ENCODE data around the gene MBOAT7. TPM values are rescaled to one million over a fixed set of nuclear protein-coding genes. Genes with fewer than 3 reads are reported as not detected.

MBOAT7 gene
- total and polyA plus RNA-seq, 2 of the 8 experiments (the other 6 are each of a cell fraction or from before 2014, with no cell fraction given): 85.5 to 90.9 TPM

- Histone ChIP-seq H3K18ac (ENCODE audit: extremely low read depth, low read length) (no peak overlapping the region), H4K8ac (ENCODE audit: extremely low read depth, insufficient read depth, low read length) (peak overlapping the region; percentile 20), H3K56ac (replicated peaks; ENCODE audit: insufficient read length, low read depth, low read length) (no peak overlapping the region), H2BK20ac (ENCODE audit: low read length) (no peak overlapping the region), H2BK12ac (ENCODE audit: low read depth, low read length) (no peak overlapping the region), H2AFZ (ENCODE audit: low read length) (no peak overlapping the region), H3K23ac (ENCODE audit: insufficient read length) (no peak overlapping the region), H2BK5ac (ENCODE audit: low read depth, low read length) (0 out of 2 replicates have a peak overlapping the region, but pooled peaks have one; percentile 3), H3K9ac (replicated peaks in 1 of 4; ENCODE audit: extremely low read depth in 1 of 4, low read depth in 3 of 4, low read length in 3 of 4) (no peak overlapping the region; a peak in 1 of 7 replicates), H3K4me3 (ENCODE audit: extremely low read depth in 1 of 4, insufficient read depth in 2 of 4, low read depth in 3 of 4, low read length in 4 of 4) (0 out of 8 replicates have a peak overlapping the region, but pooled peaks of 1 of the 4 experiments have one; percentile 10), H3K4ac (replicated peaks; ENCODE audit: insufficient read length, low read depth, low read length) (no peak overlapping the region), H4K5ac (ENCODE audit: insufficient read length, low read depth, low read length) (no peak overlapping the region), H3K4me2 (ENCODE audit: insufficient read depth in 1 of 2, low read depth in 2 of 2, low read length in 2 of 2) (peak overlapping the region; percentile 4 to 22; a peak in 1 of 4 replicates), H3K27ac (ENCODE audit: low read depth, low read length) (no peak overlapping the region), H4K20me1 (replicated peaks in 1 of 2; ENCODE audit: control insufficient read depth in 1 of 2, insufficient read depth in 2 of 2, low read length in 2 of 2) (peaks cover 57 to 63% of the 10 kb centered on the region in 2 experiments), H3K27me3 (replicated peaks in 1 of 4; ENCODE audit: control insufficient read depth in 3 of 4, extremely low read depth in 1 of 4, insufficient read depth in 3 of 4, low read length in 3 of 4) (no peaks in the 10 kb centered on the region), H3K9me3 (ENCODE audit: insufficient read depth in 2 of 2, low read depth in 1 of 2, low read length in 1 of 2) (no peaks in the 10 kb centered on the region), H3K36me3 (ENCODE audit: control insufficient read depth in 2 of 4, insufficient read depth in 4 of 4, low read length in 3 of 4) (peaks cover 47 to 71% (median 63%) of the 10 kb centered on the region in 4 experiments), H3K79me2 (ENCODE audit: control insufficient read depth in 1 of 2, insufficient read depth in 2 of 2, low read length in 2 of 2) (peaks cover 30 to 57% of the 10 kb centered on the region in 2 experiments), H2AK5ac (ENCODE audit: low read depth, low read length) (no peak overlapping the region), H3K79me1 (ENCODE audit: low read depth, low read length) (peaks cover 21% of the 10 kb centered on the region), H3K4me1 (replicated peaks in 1 of 4; ENCODE audit: control insufficient read depth in 3 of 4, insufficient read depth in 4 of 4, low read length in 3 of 4) (peaks cover 12 to 25% (median 19%) of the 10 kb centered on the region in 4 experiments), H4K91ac (replicated peaks; ENCODE audit: insufficient read length, low read length) (no peak overlapping the region), H2BK120ac (replicated peaks; ENCODE audit: low read depth, low read length) (no peak overlapping the region), H3K23me2 (ENCODE audit: low read depth, low read length) (peaks cover 20% of the 10 kb centered on the region), H3K14ac (ENCODE audit: insufficient read length) (no peak overlapping the region), H2BK15ac (ENCODE audit: low read length) (no peak overlapping the region)
- 93% methylated on average over 24 of the region's 27 CpGs; no CpG with 5 or more reads in 1 of the 2 experiments for WGBS, 2 experiments (ENCODE audit: extremely low coverage in 1 of 2, insufficient coverage in 1 of 2, insufficient read length in 1 of 2, insufficient replicate concordance in 2 of 2, low coverage in 1 of 2, low lambda C conversion rate in 2 of 2, missing lambda C conversion rate in 1 of 2)
- POLR2A ChIA-PET (ENCODE audit: partially characterized antibody): interaction anchor here (0.7 to 23.4 kb wide), 22 partner anchors 11 to 216 kb away, joined by 3 to 909 read pairs (median 5); partner anchors contain the start of genes LILRB3, MBOAT7, RPS9 and TMC4
- TF ChIP-seq CTCF (IDR thresholded peaks at IDR 0.05; ENCODE audit: control extremely low read depth in 1 of 3, insufficient read depth in 1 of 3, low read depth in 1 of 3, low read length in 3 of 3) (no peak), POLR2AphosphoS5 (IDR thresholded peaks at IDR 0.05; ENCODE audit: low read depth, low read length) (peak; percentile 76; the same call in 1 of the 2 replicates), POLR2A (IDR thresholded peaks at IDR 0.05; ENCODE audit: control extremely low read depth in 1 of 2, low read depth in 2 of 2, low read length in 2 of 2) (peak; percentile 16 to 30; a peak in 2 of 3 replicates)
- CTCF ChIA-PET (ENCODE audit: partially characterized antibody): interaction anchor here (0.8 to 1.0 kb wide), 2 partner anchors 9 to 36 kb away, joined by 3 to 4 read pairs; no protein-coding TSS in a partner anchor
- DNase-seq (ENCODE audit: low read depth in 1 of 2, low spot score in 2 of 2) (no peak), FAIRE-seq (no peak)
Observed at GRCh38 chr19:54206030-54206830, 16.9 kb upstream of the MBOAT7 start.
